Stimulated activated memory B cell treated with anti-CD40 and anti-IgM and Interleukin-4, amounts not matched to agents 10 μg/mL and 1 μg/mL and 100 μg/mL, for 72 hours (primary cell): ENCODE results near the gene ASB7.
"Not testable (repeated sequence)": the region's sequence is repeated elsewhere in the genome, so short reads cannot be mapped to it uniquely, and the experiment has no call there.

Source experiments
- ATAC-seq: fragments of 150-1000 bp; cut with Tn5 transposase; 2 replicates; pipeline ENCODE4 v1.10.0; 2021
- H3K27ac Mint-ChIP-seq: one replicate; pipeline ENCODE4 v1.8.0; 2022; ENCODE audit warnings: mild to moderate bottlenecking, mixed read lengths
- H3K27me3 Mint-ChIP-seq: one replicate; pipeline ENCODE4 v1.8.0; 2022; ENCODE audit warnings: mixed read lengths
- H3K36me3 Mint-ChIP-seq: one replicate; pipeline ENCODE4 v1.8.0; 2022; ENCODE audit warnings: mixed read lengths
- H3K4me1 Mint-ChIP-seq: one replicate; pipeline ENCODE4 v1.8.0; 2022; ENCODE audit warnings: mixed read lengths
- H3K4me3 Mint-ChIP-seq: one replicate; pipeline ENCODE4 v1.8.0; 2022; ENCODE audit warnings: mild to moderate bottlenecking, moderate library complexity, mixed read lengths
- H3K9me3 Mint-ChIP-seq: one replicate; pipeline ENCODE4 v1.8.0; 2022; ENCODE audit warnings: mixed read lengths

Gene ASB7

GRCh38 chr15:100588638-100589242 lies 13.6 kb upstream of the ASB7 start:
- ATAC-seq, result no peak
- H3K27me3 Mint-ChIP-seq, result no peaks in the 10 kb centered on the region
- no peak overlapping the region for H3K4me3 Mint-ChIP-seq
- no peaks in the 10 kb centered on the region for H3K9me3 Mint-ChIP-seq
- peaks cover 11% of the 10 kb centered on the region for H3K4me1 Mint-ChIP-seq
- no peak overlapping the region for H3K27ac Mint-ChIP-seq
- H3K36me3 Mint-ChIP-seq, result peaks cover 45% of the 10 kb centered on the region

- not testable (repeated sequence) for H3K27ac Mint-ChIP-seq, H3K27me3 Mint-ChIP-seq, ATAC-seq, H3K4me3 Mint-ChIP-seq, H3K9me3 Mint-ChIP-seq
- H3K4me1 Mint-ChIP-seq, result peaks cover 24% of the 10 kb centered on the region
- peaks cover 44% of the 10 kb centered on the region for H3K36me3 Mint-ChIP-seq
These were observed 11.2 kb upstream of the ASB7 start for GRCh38 chr15:100591163-100591562.

DNA sequence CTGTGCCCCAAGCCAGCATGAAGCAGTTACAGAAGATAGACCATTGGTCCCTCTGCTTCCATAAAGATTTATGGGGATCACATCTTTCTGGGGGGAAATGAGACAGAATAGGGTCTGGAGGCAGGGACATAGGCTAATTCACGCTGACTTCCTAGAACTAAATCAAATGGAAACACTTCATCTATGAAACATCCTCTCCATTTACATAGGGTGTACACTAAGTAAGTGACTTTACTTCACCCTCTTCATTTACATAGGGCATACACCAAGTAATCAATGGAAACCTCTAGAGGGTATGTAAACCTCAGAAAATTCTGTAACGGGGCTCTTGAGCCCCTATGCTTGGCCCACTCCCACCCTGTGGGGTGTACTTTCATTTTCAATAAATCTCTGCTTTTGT lies 10.6 kb upstream of the ASB7 start:
- H3K9me3 Mint-ChIP-seq, result no peaks in the 10 kb centered on the region
- H3K4me3 Mint-ChIP-seq, result no peak overlapping the region
- H3K36me3 Mint-ChIP-seq, result peaks cover 41% of the 10 kb centered on the region
- peaks cover 30% of the 10 kb centered on the region for H3K4me1 Mint-ChIP-seq
- no peak overlapping the region for H3K27ac Mint-ChIP-seq
- H3K27me3 Mint-ChIP-seq, result no peaks in the 10 kb centered on the region
- no peak for ATAC-seq

DNA sequence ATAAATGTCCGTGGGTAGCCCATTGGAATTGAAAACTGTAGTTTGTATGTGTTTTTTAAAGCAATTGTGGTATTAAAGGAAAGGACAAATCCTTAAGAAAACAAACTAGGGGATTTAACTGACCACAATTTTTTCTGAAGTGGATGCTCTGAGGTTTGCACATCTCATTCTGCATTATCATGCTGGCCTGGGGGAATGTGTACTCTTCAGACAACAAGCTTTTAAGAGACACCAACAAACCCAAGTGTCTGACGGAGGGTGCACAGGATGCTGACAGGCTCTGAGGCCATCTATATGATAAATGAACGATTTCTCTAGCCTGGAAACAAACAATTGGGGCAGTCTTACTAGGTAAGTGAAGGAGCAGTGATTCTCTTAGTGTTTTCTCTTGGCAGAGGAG lies 9.5 kb upstream of the ASB7 start:
- Mint-ChIP-seq H3K4me3 (no peak overlapping the region), H3K36me3 (peaks cover 35% of the 10 kb centered on the region), H3K27me3 (no peaks in the 10 kb centered on the region), H3K27ac (no peak overlapping the region), H3K9me3 (no peaks in the 10 kb centered on the region), H3K4me1 (peaks cover 40% of the 10 kb centered on the region)
- ATAC-seq, result no peak

DNA sequence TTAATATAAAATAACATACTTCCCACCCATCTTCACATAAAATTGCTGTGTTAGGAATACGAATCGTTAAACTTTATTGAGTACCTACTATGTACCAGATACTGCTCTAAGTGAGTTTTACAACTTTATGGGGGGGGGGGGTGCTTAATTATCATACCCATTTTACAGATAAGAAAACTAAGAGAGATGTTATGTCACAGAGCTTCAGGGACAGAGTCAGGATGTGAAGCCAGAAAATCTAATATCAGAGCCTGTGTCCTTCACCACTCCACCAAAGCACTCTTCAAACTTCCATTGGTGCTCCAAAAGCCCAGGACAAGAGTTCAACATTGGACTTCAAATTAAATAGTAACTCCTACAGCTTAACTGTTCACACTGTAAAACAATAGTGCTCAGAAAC lies 9.0 kb upstream of the ASB7 start:
- no peaks in the 10 kb centered on the region for H3K27me3 Mint-ChIP-seq
- H3K4me1 Mint-ChIP-seq, result peaks cover 45% of the 10 kb centered on the region
- no peak overlapping the region for H3K4me3 Mint-ChIP-seq
- no peaks in the 10 kb centered on the region for H3K9me3 Mint-ChIP-seq
- no peak overlapping the region for H3K27ac Mint-ChIP-seq
- H3K36me3 Mint-ChIP-seq, result peaks cover 31% of the 10 kb centered on the region
- no peak for ATAC-seq

- Mint-ChIP-seq H3K27me3 (no peaks in the 10 kb centered on the region), H3K4me1 (peaks cover 51% of the 10 kb centered on the region), H3K36me3 (peaks cover 18% of the 10 kb centered on the region), H3K27ac (peak overlapping the region; percentile 22), H3K9me3 (no peaks in the 10 kb centered on the region), H3K4me3 (no peak overlapping the region)
- ATAC-seq, result no peak
These were observed 6.4 kb upstream of the ASB7 start for GRCh38 chr15:100595964-100596363.

- peak overlapping the region; percentile 7 for H3K4me3 Mint-ChIP-seq
- no peaks in the 10 kb centered on the region for H3K27me3 Mint-ChIP-seq
- peaks cover 14% of the 10 kb centered on the region for H3K36me3 Mint-ChIP-seq
- no peaks in the 10 kb centered on the region for H3K9me3 Mint-ChIP-seq
- H3K4me1 Mint-ChIP-seq, result peaks cover 46% of the 10 kb centered on the region
- peak; percentile 92 for ATAC-seq
- H3K27ac Mint-ChIP-seq, result peak overlapping the region; percentile 22
These were observed 5.6 kb upstream of the ASB7 start for GRCh38 chr15:100596792-100597191.

DNA sequence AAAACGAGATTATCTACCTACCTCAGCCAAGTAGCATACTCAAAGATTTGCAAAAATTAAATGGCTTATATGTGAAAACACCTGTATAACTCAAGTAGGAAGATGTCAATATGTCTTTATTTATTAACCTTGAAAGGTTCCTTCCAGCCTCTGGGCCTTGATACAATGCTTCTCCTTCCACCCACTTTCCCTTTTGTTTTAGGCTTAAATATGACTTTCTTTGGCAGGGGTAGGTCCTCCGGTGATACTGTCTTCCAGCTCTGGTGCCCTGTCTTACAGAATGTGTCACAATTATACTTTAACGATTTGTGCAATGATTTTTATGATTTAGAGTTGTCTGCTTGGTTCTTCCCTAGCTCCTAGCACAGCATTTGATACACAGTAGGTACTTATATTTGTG lies 4.5 kb upstream of the ASB7 start:
- Mint-ChIP-seq H3K4me1 (peaks cover 42% of the 10 kb centered on the region), H3K4me3 (peak overlapping the region; percentile 49), H3K27ac (peak overlapping the region; percentile 22)

DNA sequence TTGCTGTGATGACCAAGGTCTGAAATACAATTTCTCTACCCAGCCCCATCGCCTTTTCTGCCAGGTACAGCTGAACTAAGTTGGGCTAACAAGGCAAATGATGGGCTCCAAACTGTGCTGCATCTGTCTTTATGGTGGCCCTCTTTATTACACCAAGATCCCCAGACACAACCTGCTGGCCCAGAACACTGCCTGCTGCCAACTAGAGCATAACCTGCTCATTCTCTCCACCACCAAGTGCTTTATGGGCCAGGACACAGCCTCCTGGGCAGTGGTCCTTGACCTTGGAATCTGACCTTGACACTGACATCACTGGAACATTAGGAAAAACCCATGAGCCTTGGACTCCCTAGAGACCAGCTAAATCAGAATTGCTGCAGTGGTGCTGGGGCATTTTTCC lies 3.7 kb upstream of the ASB7 start:
- peak overlapping the region; percentile 6 for H3K4me3 Mint-ChIP-seq
- ATAC-seq, result no peak
- no peaks in the 10 kb centered on the region for H3K9me3 Mint-ChIP-seq
- H3K36me3 Mint-ChIP-seq, result peaks cover 8% of the 10 kb centered on the region
- peaks cover 50% of the 10 kb centered on the region for H3K4me1 Mint-ChIP-seq
- peak overlapping the region; percentile 64 for H3K27ac Mint-ChIP-seq
- no peaks in the 10 kb centered on the region for H3K27me3 Mint-ChIP-seq

More for the DNA sequence above, 4.5 kb upstream of the ASB7 start:
- ATAC-seq, result no peak
- peaks cover 8% of the 10 kb centered on the region for H3K36me3 Mint-ChIP-seq
- no peaks in the 10 kb centered on the region for H3K9me3 Mint-ChIP-seq
- no peaks in the 10 kb centered on the region for H3K27me3 Mint-ChIP-seq

GRCh38 chr15:100601163-100601562 lies 1.2 kb upstream of the ASB7 start:
- H3K9me3 Mint-ChIP-seq, result no peaks in the 10 kb centered on the region
- H3K36me3 Mint-ChIP-seq, result peaks cover 7% of the 10 kb centered on the region
- no peaks in the 10 kb centered on the region for H3K27me3 Mint-ChIP-seq
- no peak overlapping the region for H3K27ac Mint-ChIP-seq
- H3K4me1 Mint-ChIP-seq, result peaks cover 47% of the 10 kb centered on the region
- H3K4me3 Mint-ChIP-seq, result no peak overlapping the region
- no peak for ATAC-seq

GRCh38 chr15:100601617-100602063 lies 749 bp upstream of the ASB7 start:
- no peak overlapping the region for H3K27ac Mint-ChIP-seq
- H3K4me1 Mint-ChIP-seq, result peaks cover 43% of the 10 kb centered on the region
- H3K36me3 Mint-ChIP-seq, result peaks cover 9% of the 10 kb centered on the region
- ATAC-seq, result peak; percentile 11
- no peaks in the 10 kb centered on the region for H3K27me3 Mint-ChIP-seq
- H3K9me3 Mint-ChIP-seq, result no peaks in the 10 kb centered on the region
- no peak overlapping the region for H3K4me3 Mint-ChIP-seq

- peaks cover 31% of the 10 kb centered on the region for H3K4me1 Mint-ChIP-seq
- no peaks in the 10 kb centered on the region for H3K9me3 Mint-ChIP-seq
- H3K4me3 Mint-ChIP-seq, result no peak overlapping the region
- peaks cover 16% of the 10 kb centered on the region for H3K36me3 Mint-ChIP-seq
- peak; percentile 62 for ATAC-seq
- no peak overlapping the region for H3K27ac Mint-ChIP-seq
- H3K27me3 Mint-ChIP-seq, result no peaks in the 10 kb centered on the region
These were observed 519 bp downstream of the ASB7 start for GRCh38 chr15:100602823-100603393.

GRCh38 chr15:100612539-100612938 lies 10.2 kb downstream of the ASB7 start:
- Mint-ChIP-seq H3K9me3 (no peaks in the 10 kb centered on the region), H3K4me1 (peaks cover 16% of the 10 kb centered on the region), H3K4me3 (no peak overlapping the region), H3K27ac (no peak overlapping the region), H3K27me3 (no peaks in the 10 kb centered on the region), H3K36me3 (peaks cover 56% of the 10 kb centered on the region)
- ATAC-seq, result no peak

DNA sequence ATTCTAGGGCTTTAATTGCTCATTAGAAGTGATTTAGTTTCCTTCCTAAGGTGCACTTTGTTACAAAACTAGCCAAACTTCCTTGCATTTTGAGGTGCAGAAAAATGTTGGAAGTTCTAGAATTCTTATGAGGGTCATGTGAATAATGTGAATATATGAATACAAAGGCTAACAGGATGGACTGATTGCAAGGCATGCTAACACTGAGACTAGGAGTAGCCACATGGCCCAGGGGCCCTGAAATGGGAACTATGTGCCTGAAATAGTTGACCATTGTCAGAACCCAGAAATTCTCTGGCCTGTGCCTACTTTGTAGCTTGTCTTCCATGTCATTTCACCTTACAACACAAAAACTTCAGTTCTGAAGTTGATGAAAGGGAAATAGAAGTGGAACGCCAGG lies 10.8 kb downstream of the ASB7 start:
- Mint-ChIP-seq H3K27ac (no peak overlapping the region), H3K27me3 (no peaks in the 10 kb centered on the region), H3K4me1 (peaks cover 16% of the 10 kb centered on the region), H3K4me3 (no peak overlapping the region), H3K36me3 (peaks cover 55% of the 10 kb centered on the region), H3K9me3 (no peaks in the 10 kb centered on the region)
- no peak for ATAC-seq

DNA sequence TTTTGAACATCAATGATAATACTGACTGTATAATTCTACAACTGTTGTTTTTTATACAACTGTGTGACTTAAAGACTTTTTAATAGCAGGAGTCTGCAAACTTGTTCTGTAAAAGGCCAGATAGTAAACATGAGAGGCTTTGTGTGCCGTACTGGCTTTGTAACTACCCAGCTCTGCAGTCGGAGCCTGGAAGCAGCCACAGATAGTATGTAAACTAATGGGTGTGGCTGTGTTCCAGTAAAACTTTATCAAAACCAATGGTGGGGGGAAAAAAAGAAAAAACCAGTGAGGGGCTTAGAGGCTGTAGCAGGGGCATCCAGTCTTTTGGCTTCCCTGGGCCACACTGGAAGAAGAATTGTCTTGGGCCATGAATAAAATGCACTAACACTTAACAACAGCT lies 11.9 kb downstream of the ASB7 start:
- H3K4me3 Mint-ChIP-seq, result no peak overlapping the region
- peaks cover 23% of the 10 kb centered on the region for H3K4me1 Mint-ChIP-seq
- peaks cover 62% of the 10 kb centered on the region for H3K36me3 Mint-ChIP-seq
- ATAC-seq, result no peak
- H3K9me3 Mint-ChIP-seq, result no peaks in the 10 kb centered on the region
- no peak overlapping the region for H3K27ac Mint-ChIP-seq
- H3K27me3 Mint-ChIP-seq, result no peaks in the 10 kb centered on the region

DNA sequence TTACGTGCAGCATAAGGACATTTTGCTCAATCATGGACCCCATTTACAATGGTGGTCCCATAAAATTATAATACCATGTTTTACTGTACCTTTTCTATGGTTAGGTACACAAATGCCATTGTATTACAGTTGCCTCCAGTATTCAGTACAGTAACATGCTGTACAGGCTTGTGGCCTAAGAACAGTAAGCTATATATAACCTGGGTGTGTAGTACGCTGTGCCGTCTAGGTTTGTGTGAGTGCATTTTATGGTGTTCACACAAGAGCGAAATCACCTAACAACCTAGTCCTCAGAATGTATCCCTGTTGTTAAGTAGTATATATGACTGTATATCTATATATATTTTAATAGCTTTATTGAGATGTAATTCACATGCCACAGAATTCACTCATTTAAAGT lies 12.5 kb downstream of the ASB7 start:
- Mint-ChIP-seq H3K9me3 (no peaks in the 10 kb centered on the region), H3K27me3 (no peaks in the 10 kb centered on the region), H3K4me1 (peaks cover 28% of the 10 kb centered on the region), H3K27ac (no peak overlapping the region), H3K36me3 (peaks cover 66% of the 10 kb centered on the region), H3K4me3 (no peak overlapping the region)
- no peak for ATAC-seq
